ENCODE results near the gene SORBS2.

GRCh38 chr4:185859111-185859510 lies 47.1 kb upstream of the SORBS2 start:
- TF ChIP-seq CTCF (IDR thresholded peaks at IDR 0.05) (no peak), ZFX (IDR thresholded peaks at IDR 0.05; ENCODE audit: borderline replicate concordance) (no peak)
